HG03139 (cell line): ENCODE results near the gene CCDC61.
A peak's percentile ranks its signal among the peaks of the same experiment; 100 is the strongest.

Experiments
- ATAC-seq: cut with Tn5 transposase; IDR thresholded peaks from one replicate; pipeline ENCODE4 v1.9.1; 2021; ENCODE audit not compliant: unreplicated experiment

CCDC61 gene, protein sequence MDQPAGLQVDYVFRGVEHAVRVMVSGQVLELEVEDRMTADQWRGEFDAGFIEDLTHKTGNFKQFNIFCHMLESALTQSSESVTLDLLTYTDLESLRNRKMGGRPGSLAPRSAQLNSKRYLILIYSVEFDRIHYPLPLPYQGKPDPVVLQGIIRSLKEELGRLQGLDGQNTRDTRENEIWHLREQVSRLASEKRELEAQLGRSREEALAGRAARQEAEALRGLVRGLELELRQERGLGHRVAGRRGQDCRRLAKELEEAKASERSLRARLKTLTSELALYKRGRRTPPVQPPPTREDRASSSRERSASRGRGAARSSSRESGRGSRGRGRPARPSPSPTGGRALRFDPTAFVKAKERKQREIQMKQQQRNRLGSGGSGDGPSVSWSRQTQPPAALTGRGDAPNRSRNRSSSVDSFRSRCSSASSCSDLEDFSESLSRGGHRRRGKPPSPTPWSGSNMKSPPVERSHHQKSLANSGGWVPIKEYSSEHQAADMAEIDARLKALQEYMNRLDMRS

DNA sequence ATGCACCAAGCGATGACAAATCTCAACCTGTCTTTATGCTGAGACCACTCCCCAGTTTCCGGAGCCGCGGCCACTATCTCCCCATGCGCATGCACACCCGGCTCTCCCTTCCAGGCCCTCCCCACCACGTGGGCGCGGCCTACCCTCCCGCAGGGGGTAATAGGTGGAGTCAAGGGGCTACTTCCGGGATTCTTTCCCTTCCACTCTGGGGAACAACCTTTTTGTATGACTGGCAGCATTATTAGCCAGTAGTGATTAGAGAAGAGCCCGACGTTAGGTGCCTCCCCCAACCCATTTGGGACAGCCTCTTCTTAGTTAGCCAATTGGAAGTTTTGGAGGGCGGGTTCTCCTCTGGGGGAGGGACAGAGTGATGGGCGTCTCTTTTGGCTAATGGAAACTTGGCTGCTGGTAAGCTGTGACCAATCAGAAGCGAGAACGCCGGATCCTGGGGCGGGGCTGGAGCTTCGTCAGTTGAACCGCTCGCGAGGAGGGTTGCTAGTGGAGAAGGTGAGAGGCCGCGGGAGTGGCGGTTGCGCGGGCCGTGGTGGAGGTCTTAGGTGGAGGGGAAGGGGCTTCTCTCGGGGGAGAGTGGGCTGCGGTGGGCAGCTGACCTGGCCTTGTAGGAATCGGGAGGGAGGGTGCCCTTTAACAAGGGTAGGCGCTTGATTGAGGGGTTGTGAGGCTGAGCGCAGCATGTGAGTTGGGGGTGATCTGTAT, at the start of gene CCDC61:
TSS of gene CCDC61 (plus strand) at position 470 of the 717 bp plus-strand sequence. CDS start 7,552 bp downstream, outside the sequence.
- ATAC-seq: peak; percentile 94

DNA sequence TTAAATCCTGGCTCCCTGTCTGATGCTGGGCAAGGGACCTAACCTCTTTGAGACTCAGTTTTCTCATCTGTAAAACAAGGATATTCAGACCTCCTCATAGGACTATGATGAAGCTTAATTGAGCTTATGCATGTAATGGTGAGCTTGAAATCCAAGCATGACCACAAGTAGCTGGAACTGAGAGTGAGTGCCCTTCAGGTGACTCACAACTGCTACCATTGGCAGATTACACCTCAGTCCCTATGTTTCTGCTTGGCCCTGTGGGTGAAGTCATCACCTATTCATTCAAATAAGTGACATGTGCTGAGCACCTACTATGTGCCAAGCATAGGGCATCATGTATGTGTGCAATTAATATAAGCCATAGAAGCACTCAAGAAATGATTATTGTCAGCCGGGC, 47.3 kb upstream of the CCDC61 start:
- no peak for ATAC-seq

DNA sequence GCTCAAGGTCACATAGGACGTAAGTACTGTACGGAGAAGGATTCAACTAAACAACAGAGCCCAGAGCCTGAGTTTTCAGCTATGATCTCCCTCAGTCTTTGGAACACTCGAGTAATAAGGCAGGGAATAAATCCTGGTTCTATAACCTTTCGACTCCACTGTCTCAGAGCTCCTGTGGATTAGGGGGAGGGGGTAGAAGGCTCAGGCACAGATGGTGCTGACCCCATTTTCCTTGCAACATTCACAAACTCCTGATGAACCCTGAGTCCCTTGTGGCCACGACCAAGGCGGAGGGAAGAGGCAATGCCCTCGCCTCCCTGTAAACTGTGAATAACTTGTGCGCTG, 43.0 kb upstream of the CCDC61 start:
- no peak for ATAC-seq

DNA sequence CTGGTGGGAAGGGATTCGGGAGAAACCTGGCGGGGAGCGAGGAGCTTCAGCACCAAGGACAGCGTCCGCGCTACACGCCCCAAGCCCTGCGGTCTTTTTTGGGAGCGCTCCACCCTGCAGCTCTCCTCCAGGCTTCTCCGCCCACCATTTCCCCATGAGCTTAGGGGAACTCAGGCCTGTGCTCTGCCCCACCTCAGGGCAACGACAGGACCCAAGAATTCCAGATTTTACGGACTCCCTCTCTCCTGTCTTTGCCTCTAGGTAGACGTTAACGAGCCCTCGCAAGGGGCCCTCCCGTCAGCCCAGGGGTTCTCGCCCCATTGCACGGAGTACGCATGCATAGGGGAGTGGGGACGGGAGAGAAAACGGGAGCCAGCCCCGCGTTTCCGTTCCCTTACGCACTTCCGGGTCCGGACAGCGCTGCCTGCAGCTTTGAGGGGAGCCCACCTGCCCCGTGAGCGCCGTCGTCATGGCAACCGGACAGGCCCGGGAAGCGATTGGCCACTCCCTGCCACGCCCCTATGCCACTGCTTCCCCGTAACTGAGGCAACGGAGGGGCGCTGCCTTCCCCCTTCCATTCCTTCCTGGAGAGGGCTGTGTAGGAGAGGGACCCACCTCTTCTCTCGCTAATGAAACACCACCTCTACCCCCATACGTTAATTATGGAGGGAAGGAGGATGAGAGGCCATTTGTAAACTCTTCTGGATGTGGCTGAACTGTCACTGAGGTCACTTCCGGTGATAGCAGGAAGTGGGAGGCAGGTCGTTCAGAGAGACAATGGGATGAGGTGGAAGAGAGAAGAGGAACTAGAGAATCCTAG, 42.4 kb upstream of the CCDC61 start:
- no peak for ATAC-seq

DNA sequence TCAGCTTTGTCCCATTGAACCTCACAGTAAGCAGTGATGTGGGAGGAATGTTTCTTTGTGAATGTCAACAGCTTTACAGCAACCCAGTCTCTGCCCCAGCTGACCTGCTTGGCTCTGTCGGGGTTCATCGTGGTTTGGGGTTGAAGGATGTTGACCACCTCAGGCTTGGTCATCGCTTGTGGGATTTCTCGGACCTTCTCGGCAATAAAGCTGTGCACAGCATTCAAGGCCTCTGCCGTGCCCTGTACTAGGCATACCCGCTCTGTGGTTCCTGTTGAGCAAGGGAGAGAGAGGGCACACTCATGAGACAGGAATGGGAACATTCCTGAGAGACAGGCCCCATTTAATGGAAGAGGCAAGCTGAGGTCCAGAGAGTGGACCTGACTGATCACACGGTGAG, 41.6 kb upstream of the CCDC61 start:
- ATAC-seq: no peak

DNA sequence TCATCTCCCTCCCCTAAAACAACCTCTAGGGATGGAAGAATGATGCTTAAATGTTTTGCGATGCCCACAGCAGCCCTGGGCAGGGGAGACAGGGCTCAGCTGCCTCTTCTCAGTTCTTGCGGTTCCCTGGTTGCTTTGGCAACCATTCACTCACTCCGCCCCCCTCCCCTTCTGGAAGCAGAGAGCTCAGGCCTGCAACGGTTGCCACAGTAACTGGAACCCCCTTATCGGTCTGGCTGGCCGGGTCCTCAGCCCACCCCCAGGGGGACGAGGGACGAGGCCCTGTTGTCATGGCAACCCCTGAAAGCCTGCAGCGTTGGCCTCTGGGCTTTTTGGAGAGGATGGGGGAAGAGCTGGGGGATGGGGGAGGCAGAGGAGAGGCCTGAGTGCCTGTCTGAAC, 41.1 kb upstream of the CCDC61 start:
- no peak for ATAC-seq

DNA sequence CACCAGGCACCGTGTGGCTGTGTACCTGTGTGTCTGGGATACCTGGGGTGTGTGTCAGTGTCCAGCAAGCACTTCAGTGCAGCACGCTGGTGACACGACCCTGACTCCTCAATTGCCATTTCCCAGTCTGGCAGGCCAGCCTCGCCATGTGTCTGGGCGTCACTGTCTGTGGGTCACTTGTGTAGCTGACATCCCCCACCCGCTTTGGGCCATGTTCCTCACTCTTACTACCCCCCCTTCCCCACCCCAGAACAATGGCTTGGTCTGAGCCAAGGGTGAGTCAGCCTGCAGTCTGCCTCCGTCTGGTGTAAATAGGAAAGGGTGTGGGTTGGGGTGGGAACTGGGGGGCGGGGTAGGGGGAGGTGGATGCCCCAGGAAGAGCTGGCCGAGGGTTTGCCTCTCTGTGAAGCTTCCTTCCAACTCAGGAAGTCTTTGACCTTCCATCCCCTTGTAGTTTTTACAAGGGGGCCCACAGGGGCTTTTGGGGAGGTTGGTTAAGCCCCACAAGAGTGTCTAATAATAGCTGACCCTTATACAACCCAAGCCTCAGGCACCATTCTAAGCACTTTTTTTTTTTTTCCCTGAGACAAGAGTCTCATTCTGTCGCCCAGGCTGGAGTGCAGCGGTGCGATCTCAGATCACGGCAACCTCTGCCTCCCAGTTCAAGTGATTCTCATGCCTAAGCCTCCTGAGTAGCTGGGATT, 39.2 kb upstream of the CCDC61 start:
- ATAC-seq: no peak

DNA sequence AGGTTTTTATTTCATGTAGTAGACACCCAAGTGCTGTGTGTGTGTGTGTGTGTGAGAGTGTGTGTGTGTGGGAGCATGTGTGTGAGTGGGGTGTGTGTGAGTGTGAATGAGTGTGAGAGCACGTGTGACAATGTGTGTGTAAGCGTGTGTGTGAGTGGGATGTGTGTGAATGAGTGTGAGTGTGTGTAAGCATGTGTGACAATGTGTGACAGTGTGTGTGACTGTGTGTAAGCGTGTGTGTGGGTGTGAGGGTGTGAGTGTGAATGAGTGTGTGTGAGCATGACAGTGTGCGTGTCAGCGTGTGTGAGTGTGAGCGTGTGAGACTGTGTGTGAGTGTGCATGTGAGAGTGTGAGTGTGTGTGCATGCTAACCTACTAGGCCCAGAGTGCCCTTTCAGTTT, 36.9 kb upstream of the CCDC61 start:
- ATAC-seq: no peak

DNA sequence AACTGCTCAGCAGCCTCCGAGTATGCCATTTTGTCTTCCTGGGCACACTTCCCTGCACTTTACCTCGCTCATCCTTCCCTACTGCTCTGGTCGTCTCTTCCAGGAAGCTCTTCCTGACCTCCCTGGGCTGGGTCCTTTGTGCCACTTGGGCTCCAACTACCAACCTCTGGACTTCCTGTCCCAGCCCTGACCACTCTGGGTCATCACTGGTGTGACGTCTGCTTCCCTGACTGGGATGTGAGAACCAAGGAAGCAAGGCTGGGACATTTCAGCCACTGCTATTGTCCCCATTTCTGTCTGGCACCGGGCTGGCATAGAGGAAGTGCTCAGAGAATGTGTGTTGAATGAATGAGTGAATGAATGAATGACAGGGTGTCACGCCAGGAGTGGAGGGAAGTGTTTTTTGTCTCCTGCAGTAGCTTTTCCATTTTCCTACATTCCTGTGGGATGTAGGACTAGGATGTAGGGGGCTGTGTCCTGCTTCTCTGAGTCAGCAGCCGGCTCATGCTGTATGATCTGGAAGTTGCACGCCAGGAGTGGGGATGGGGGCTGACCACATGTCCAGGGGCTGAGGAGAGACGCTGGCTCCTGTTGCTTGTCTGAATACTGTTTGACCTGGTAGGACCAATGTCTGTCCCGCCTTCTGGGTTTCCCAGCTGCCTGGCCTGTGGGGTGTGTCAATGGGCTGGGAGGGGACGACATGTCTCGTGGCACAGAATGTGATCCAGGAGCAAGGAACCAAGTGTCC, 36.3 kb upstream of the CCDC61 start:
- ATAC-seq: no peak

DNA sequence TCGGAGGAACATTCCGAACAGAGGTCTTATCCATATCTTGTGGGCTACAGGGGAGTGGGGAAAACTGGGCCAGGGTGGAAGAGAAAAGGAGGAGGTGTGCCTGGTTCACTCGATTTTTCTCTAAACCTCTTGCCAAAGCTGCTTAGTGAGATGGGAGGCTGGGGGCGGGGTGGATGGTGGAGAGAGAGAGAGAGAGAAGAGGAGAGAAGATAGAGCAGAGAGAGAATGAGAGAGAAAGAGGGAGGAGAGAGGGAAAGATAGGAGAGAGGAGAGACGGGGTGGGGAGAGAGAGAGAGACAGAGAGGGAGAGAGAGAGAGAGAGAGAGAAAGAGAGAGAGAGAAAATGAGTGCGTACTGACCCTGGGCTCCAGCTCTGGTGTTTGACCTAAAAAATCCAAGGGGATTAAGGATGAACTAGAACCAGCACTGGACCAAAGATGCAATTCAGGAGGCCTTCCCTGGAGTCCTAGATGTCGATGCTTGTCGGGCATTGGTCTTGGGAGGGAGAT, 35.7 kb upstream of the CCDC61 start:
- ATAC-seq: no peak

DNA sequence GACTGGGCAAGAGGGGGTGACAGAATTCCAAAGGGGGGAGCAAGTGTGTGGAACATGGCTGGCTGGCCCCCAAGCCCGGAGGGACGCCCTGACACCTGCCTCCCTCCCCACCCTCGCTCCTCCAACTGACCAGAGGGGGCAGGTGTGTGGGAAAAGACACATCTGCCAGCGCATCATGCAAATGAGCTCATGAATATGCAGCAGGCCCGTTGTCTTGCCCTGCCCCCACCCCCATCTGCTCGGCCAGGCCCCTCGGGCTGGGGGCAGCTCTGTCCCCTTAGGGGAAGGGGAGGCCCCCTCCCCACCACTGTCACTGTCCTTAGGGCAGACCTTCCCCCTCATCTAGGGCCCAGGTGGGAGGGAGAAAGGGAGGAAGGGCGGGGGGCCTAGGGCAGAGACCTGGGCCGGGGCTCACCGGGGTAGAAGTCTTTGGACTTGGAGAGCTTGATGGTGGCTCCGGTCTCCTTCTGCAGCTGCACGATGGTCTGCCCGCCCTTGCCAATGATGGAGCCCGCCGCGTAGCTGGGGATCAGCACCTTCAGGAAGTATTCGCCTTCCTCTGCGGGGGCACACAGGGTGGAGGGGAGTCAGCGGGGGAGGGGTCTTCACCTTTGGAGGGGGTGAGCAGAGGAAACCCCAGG, 34.6 kb upstream of the CCDC61 start:
- ATAC-seq: no peak

DNA sequence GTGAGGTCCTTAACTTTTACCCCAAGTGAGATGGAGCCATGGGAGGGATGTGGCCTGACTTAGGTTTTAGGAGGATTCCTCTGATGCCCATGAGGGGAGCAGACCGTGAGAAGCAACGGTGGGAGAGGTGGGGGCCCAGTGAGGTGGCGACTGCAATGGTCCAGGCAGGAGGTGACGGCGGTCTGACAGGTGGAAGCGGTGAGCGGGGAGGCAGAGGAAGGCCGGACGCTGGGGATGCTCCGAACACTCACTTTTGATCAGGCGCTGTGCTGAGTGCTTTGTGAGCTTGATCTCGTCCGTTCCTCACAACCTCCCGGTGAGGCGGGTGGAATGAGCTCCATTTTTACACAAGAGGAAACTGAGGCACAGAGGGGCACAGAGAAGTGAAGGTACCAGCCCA, 33.2 kb upstream of the CCDC61 start:
- ATAC-seq: no peak

DNA sequence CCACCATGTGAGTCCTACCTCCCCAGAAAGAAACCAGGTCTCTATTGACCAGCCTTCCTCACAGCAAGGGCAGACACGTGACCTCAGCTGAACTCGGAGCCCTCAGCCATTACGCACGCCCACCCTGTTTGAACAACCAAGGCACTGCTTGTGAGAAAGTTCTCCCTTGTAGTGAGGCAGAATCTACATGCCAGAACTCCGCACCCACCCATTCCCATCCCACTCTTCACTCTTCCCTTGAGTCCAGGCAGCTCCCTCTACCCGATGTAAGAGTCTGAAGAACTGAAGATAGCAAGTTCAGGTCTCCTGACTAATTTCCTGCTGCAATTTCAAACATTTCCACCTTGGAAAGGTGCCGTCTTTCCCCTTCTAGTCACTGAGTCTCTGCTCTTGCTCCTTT, 28.0 kb upstream of the CCDC61 start:
- ATAC-seq: no peak

DNA sequence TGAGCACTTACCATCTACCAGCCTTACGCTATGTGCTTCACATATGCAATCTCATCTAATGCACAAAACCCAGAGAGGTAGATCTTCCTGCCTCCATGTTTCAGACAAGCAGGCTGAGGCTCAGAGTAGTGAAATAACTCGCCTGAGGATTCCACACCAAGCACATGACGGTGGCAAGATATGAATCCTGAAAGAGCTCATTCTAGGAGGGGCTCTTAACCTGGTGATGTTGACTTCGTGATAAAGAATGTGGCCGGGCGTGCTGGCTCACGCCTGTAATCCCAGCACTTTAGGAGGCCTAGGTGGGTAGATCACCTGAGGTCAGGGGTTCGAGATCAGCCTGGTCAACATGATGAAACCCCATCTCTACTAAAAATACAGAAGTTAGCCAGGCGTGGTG, 26.6 kb upstream of the CCDC61 start:
- ATAC-seq: no peak

DNA sequence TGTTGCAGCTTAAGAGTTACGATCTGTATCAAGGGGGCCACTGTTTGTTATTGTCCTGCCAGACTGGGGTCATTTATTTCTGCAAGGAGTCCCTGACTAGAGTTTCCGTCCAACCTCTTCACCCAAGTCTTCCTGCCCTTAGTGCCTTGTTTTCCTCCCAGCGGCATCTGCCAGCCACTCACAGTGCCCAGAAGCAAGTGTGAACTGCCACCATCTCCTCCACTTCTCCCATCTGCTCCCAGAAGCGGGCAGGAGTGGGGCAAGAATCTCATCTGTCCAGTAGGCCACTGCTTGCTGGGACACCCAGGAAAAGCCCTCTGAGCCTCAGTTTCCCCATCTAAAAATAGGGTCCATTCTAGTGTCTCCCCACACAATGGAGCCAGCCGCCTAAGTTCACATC, 25.6 kb upstream of the CCDC61 start:
- no peak for ATAC-seq

DNA sequence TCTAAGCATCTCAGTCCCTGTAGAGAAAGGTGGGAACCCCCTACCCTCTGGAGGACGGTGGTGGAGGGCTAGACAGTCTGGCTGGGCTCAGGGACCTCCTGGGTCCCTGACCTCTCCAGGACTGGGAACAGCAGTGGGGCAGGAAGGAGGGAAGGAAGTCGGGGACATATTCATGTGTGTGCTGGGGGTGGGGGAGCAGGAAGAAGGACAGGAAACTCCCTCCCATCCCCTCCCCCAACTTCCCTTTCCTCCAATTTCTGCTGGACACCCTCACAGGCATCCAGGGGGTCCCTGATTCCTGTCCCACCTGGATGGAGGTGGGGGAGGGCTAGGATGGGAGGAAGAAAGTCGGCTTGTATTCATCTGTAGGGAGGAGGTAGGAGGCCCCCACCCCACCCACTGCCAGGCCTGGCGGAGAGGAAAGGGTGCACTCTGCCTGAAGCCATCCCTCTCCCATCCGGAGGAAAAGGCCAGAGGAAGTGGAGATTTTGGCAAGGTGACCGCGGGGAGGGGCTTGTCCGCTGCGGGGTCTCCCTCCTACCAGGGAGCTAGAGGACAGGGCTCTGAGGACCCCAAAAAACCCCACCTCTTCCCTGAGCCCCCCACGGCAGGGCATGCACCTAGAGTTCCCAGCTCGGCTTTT, 23.9 kb upstream of the CCDC61 start:
- no peak for ATAC-seq

DNA sequence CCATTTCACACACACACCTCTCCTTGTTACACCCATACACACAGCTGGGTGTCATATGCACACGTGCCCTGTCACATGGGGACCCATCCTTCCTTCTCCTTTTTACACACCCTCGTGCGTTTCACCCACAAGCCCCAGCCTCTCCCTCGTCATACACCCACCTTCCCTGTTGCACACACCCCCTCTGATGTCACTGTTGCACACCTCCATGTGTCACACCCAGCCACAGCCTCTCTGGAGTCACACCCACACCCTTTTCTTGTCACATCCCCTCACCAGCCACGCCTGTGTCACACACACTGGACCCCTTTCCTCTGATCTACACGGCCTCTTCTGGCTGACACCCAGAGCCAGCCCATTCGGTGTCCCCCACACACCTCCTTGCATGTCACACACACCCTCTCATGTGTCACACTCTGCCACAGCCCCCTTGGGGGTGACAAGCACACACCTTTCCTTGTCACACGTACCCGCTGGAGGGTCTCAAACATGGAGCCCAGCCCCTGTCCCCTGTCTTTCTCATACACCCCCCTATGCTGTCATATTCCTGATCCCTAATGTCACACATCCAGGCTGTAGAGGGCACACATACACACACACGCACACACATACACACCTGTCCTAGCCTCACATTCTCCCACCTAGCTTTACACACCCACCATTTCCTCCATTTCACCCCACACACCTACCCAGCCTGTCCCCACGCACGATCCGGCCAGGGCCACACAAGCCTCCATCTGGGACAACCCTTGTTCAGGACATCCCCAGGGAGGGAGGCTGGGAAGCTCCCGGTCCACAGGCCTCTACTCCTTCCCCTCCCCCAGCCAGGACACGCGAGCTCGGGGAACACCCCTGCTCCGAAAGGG, 23.0 kb upstream of the CCDC61 start:
- ATAC-seq: no peak

DNA sequence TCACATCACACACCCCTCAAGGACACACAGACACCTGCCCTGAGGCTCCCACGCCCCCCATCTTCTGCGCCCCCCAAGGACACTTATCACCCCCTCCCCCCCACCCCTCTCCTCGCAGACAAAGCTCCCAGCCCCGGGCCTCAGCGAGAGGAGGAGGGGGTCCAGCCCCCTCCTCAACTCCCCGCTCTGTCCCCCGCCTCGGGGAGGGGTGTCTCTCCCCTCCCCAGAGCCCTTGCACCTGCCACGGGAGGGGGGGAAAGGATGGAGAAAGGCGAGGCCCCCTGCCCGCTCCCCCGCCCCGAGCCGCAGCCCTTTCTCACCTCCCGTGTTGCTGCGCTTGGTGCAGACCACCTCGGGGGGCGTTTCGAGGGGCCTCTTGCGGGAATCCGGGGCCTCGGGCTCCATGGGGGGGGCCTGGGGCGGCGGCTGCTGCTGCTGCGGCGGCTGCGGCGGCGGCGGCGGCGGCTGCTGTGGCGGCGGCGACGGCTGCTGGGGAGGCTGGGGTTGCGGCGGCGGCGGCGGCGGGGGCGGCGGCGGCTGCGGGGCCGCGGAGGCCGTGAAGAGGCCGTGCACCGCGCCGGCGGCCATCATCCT, 22.2 kb upstream of the CCDC61 start:
- ATAC-seq: no peak
